B cell (primary cell): ENCODE results near the gene MESP2. TPM values are rescaled to one million over a fixed set of nuclear protein-coding genes. Genes with fewer than 3 reads are reported as not detected.

Experiments used
- ATAC-seq: fragments of 200-7000 bp; cut with Tn5 transposase; one replicate; pipeline ENCODE4 v1.10.0; 2021; ENCODE audit warnings: low read depth, mild to moderate bottlenecking, moderate number of reproducible peaks, moderate library complexity
- CTCF ChIA-PET: fragments of 350-600 bp; sonication (Branson Sonifier 250); formaldehyde crosslinking; loops from one replicate; lab custom pipeline; 2021; ENCODE audit warnings: antibody characterized with exemption, inconsistent platforms; lab: Charles Lee
- POLR2A ChIA-PET: fragments of 350-600 bp; sonication (Branson Sonifier 250); formaldehyde crosslinking; loops from one replicate; lab custom pipeline; 2021; ENCODE audit warnings: antibody characterized with exemption; lab: Charles Lee
- DNase-seq: peaks from one replicate; pipeline ENCODE4 v3.0.0; 2013
- H2AFZ ChIP-seq: 2 replicates; pipeline ENCODE4 v1.6.1; 2012; ENCODE audit warnings: mild to moderate bottlenecking, low read depth, low read length; ENCODE audit not compliant: insufficient read depth, poor library complexity, severe bottlenecking
- H3K27ac ChIP-seq, 2 donors: 1 replicate in 1 of 2; 2 replicates in 1 of 2; pipeline ENCODE4 v1.5.1; 2012 to 2013; ENCODE audit warnings: low read length in 2 of 2, mild to moderate bottlenecking in 2 of 2, moderate library complexity in 1 of 2
- H3K27me3 ChIP-seq, 4 experiments: fragments of 200-600 bp in 1 of 4; sonication (generic) in 1 of 4; replicated peaks in 1 of 4; 1 replicate in 2 of 4; 2 replicates in 2 of 4; pipeline versions ENCODE4 v1.6.1 to v1.7.0; 2013 to 2016; ENCODE audit warnings: low read length in 3 of 4, mild to moderate bottlenecking in 2 of 4, mixed read lengths in 1 of 4, moderate library complexity in 1 of 4; ENCODE audit not compliant: insufficient read depth in 4 of 4, control insufficient read depth in 3 of 4; ENCODE audit errors: control extremely low read depth in 1 of 4
- H3K36me3 ChIP-seq, 2 experiments: replicated peaks in 1 of 2; 1 replicate in 1 of 2; 2 replicates in 1 of 2; pipeline versions ENCODE4 v1.6.1 to v1.7.1; 2013; ENCODE audit warnings: low read length in 1 of 2; ENCODE audit not compliant: insufficient read depth in 2 of 2, control insufficient read depth in 1 of 2; ENCODE audit errors: control extremely low read depth in 1 of 2, extremely low read depth in 1 of 2
- H3K4me1 ChIP-seq, 2 donors: fragments of 200-600 bp in 1 of 2; sonication (generic) in 1 of 2; 1 replicate in 1 of 2; 2 replicates in 1 of 2; pipeline versions ENCODE4 v1.5.1 to v1.6.1; 2013 to 2017; ENCODE audit warnings: low read length in 2 of 2; ENCODE audit not compliant: control insufficient read depth in 2 of 2, insufficient read depth in 2 of 2
- H3K4me2 ChIP-seq: replicated peaks from 2 replicates; pipeline ENCODE3; 2012; ENCODE audit warnings: mild to moderate bottlenecking, low read depth, low read length; ENCODE audit not compliant: poor library complexity, severe bottlenecking
- H3K4me3 ChIP-seq, 5 experiments: fragments of 200-600 bp in 1 of 5; sonication (generic) in 1 of 5; 1 replicate in 3 of 5; 2 replicates in 2 of 5; pipeline versions ENCODE4 v1.5.1 to v1.7.0; 2011 to 2016; ENCODE audit warnings: low read length in 4 of 5, mild to moderate bottlenecking in 4 of 5, low read depth in 2 of 5, control low read depth in 1 of 5, moderate library complexity in 1 of 5; ENCODE audit not compliant: insufficient read depth in 1 of 5; ENCODE audit errors: control extremely low read depth in 1 of 5, extremely low read depth in 1 of 5
- H3K79me2 ChIP-seq: fragments of 200-600 bp; sonication (generic); one replicate; pipeline ENCODE4 v1.6.0; 2016; ENCODE audit warnings: low read length; ENCODE audit not compliant: control insufficient read depth, insufficient read depth
- H3K9ac ChIP-seq: fragments of 200-600 bp; sonication (generic); 2 replicates; pipeline ENCODE4 v1.6.1; 2017; ENCODE audit warnings: mild to moderate bottlenecking, low read length, moderate library complexity
- H3K9me3 ChIP-seq, 3 donors: one replicate each; pipeline versions ENCODE4 v1.6.1 to v1.7.1; 2013; ENCODE audit warnings: low read length in 2 of 3; ENCODE audit not compliant: control insufficient read depth in 2 of 3, insufficient read depth in 1 of 3; ENCODE audit errors: control extremely low read depth in 1 of 3
- H4K20me1 ChIP-seq: 2 replicates; pipeline ENCODE4 v1.6.0; 2012; ENCODE audit warnings: mild to moderate bottlenecking, low read length; ENCODE audit not compliant: insufficient read depth, control insufficient read depth, poor library complexity, severe bottlenecking
- H3K27ac Mint-ChIP-seq: one replicate; pipeline ENCODE4 v1.8.0; 2021; ENCODE audit warnings: mixed read lengths
- H3K27me3 Mint-ChIP-seq: one replicate; pipeline ENCODE4 v1.8.0; 2021; ENCODE audit warnings: mixed read lengths
- H3K4me1 Mint-ChIP-seq: one replicate; pipeline ENCODE4 v1.8.0; 2021; ENCODE audit warnings: mixed read lengths
- H3K4me3 Mint-ChIP-seq: one replicate; pipeline ENCODE4 v1.8.0; 2021; ENCODE audit warnings: mixed read lengths
- H3K9me3 Mint-ChIP-seq: one replicate; pipeline ENCODE4 v1.8.0; 2022; ENCODE audit warnings: mixed read lengths; ENCODE audit not compliant: insufficient read depth
- EZH2 ChIP-seq: IDR thresholded peaks from 2 replicates; pipeline ENCODE4 v1.6.1; 2012; ENCODE audit warnings: borderline replicate concordance, low read depth, mild to moderate bottlenecking, moderate library complexity, low read length; ENCODE audit not compliant: insufficient read depth, poor library complexity, severe bottlenecking
- WGBS: methylation state at CpG from one replicate; pipeline ENCODE4 v1.1.5; 2013; ENCODE audit warnings: missing lambda C conversion rate; ENCODE audit not compliant: insufficient coverage; 5-methylcytosine and 5-hydroxymethylcytosine counted together
- intact Hi-C: fragments of 100-400 bp; cut with micrococcal nuclease; formaldehyde crosslinking; loops from one replicate; pipeline ENCODE4 v1.10.0; 2022
- polyA plus RNA-seq: library from polyadenylated mRNA; depleted of rRNA; stranded (reverse); fragments of >200 nt; gene quantifications from 2 replicates; pipeline ENCODE4 v1.2.3, GENCODE V29; 2012
- total RNA-seq, 2 donors: library from RNA; stranded (reverse); fragments of 120-200 nt in 1 of 2; gene quantifications; 1 replicate in 1 of 2; 2 replicates in 1 of 2; pipeline versions ENCODE4 v1.2.3 to v1.2.4, GENCODE V29; 2013 to 2022
- TF ChIP-seq, protein P1 (sequence below): fragments of 200-600 bp; IDR thresholded peaks from one replicate; pipeline ENCODE4 v1.8.0; 2022; ENCODE audit warnings: antibody characterized with exemption, mild to moderate bottlenecking

Gene MESP2
- total and polyA plus RNA-seq, 2 donors (not counting 1 experiment from before 2014, with no cell fraction given) = not detected

DNA sequence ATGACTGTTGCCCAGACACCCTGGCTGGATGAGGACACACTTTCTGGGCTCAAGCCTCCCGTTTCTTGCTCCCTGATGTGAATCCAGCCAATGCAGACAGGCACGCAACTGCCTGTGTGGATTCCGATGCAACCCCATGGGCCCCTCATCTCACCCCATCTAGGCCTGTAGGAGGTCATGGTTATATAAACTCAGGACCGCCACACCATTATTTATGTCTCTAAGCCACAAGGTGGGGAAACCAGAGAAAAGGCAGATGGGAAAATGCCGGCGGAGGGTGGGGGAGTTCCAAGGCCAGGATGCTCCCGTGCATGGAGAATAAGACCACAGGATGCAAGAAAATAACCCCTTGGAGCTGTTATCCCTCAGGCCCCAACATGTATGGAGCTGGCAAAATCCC, 27.1 kb upstream of the MESP2 start:
- ATAC-seq = no peak
- Histone ChIP-seq H3K79me2 (no peaks in the 10 kb centered on the region), H3K4me1 (peaks cover 11 to 13% of the 10 kb centered on the region in 2 donors), H3K4me3 (no peak overlapping the region), H4K20me1 (no peaks in the 10 kb centered on the region), H3K27me3 (peaks cover 0 to 8% (median 3%) of the 10 kb centered on the region in 4 experiments), H3K9me3 (no peaks in the 10 kb centered on the region), H3K4me2 (no peak overlapping the region), H3K9ac (no peak overlapping the region), H3K36me3 (no peaks in the 10 kb centered on the region), H2AFZ (no peak overlapping the region), H3K27ac (no peak overlapping the region)
- ChIA-PET POLR2A (no interaction called here), CTCF (interaction anchor here (1.4 to 5.6 kb wide), 3 partner anchors 8 to 126 kb away, joined by 4 to 24 read pairs (median 21); no protein-coding TSS in a partner anchor)
- no peak for DNase-seq
- WGBS = 93% methylated on average over 5 of the region's 7 CpGs
- no peak overlapping the region for H3K27ac Mint-ChIP-seq
- no peaks in the 10 kb centered on the region for H3K9me3 Mint-ChIP-seq
- peaks cover 13% of the 10 kb centered on the region for H3K27me3 Mint-ChIP-seq
- TF ChIP-seq EZH2 = no peak
- TF ChIP-seq, protein P1, sequence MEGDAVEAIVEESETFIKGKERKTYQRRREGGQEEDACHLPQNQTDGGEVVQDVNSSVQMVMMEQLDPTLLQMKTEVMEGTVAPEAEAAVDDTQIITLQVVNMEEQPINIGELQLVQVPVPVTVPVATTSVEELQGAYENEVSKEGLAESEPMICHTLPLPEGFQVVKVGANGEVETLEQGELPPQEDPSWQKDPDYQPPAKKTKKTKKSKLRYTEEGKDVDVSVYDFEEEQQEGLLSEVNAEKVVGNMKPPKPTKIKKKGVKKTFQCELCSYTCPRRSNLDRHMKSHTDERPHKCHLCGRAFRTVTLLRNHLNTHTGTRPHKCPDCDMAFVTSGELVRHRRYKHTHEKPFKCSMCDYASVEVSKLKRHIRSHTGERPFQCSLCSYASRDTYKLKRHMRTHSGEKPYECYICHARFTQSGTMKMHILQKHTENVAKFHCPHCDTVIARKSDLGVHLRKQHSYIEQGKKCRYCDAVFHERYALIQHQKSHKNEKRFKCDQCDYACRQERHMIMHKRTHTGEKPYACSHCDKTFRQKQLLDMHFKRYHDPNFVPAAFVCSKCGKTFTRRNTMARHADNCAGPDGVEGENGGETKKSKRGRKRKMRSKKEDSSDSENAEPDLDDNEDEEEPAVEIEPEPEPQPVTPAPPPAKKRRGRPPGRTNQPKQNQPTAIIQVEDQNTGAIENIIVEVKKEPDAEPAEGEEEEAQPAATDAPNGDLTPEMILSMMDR = no peak
- peak overlapping the region; percentile 84 for H3K4me3 Mint-ChIP-seq
- intact Hi-C loops = no loop called here
- peaks cover 6% of the 10 kb centered on the region for H3K4me1 Mint-ChIP-seq

DNA sequence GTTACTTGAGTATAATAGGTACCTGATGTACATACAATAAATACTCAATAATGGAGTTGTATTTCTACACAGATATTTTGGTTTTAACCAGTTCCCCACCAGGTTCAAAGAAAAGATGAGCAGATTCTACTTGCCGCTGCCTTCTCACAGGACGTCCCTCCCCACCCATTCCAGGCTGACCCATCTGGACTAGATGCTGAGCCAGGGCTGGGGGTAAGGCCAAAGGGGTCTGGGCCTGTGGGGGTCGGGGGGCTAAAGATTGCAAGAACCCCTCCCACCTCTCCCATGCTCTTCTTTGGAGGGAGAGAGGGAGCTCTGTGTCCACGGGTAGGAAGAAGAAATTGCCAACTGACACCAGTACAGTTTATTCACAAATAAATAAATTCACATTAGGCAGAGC, 26.6 kb upstream of the MESP2 start:
- TF ChIP-seq, protein P1 = no peak
- no peak for TF ChIP-seq EZH2
- H2AFZ ChIP-seq = peak overlapping the region; percentile 97
- H3K27ac ChIP-seq = no peak overlapping the region
- no peaks in the 10 kb centered on the region for H3K9me3 ChIP-seq
- ATAC-seq (no peak), DNase-seq (no peak)
- H3K9ac ChIP-seq = peak overlapping the region; percentile 79
- no peaks in the 10 kb centered on the region for H3K36me3 ChIP-seq
- Mint-ChIP-seq H3K9me3 (no peaks in the 10 kb centered on the region), H3K27ac (no peak overlapping the region), H3K4me3 (peak overlapping the region; percentile 84), H3K4me1 (peaks cover 6% of the 10 kb centered on the region), H3K27me3 (peaks cover 14% of the 10 kb centered on the region)
- ChIA-PET CTCF (interaction anchor here (1.4 to 5.6 kb wide), 3 partner anchors 9 to 125 kb away, joined by 4 to 24 read pairs (median 21); no protein-coding TSS in a partner anchor), POLR2A (no interaction called here)
- H3K79me2 ChIP-seq = no peaks in the 10 kb centered on the region
- peaks cover 11 to 13% of the 10 kb centered on the region in 2 donors for H3K4me1 ChIP-seq
- peaks cover 0 to 8% (median 4%) of the 10 kb centered on the region in 4 experiments for H3K27me3 ChIP-seq
- H3K4me3 ChIP-seq = peak overlapping the region in 1 of 5 experiments; percentile 62
- intact Hi-C loops = no loop called here
- peak overlapping the region; percentile 93 for H3K4me2 ChIP-seq
- H4K20me1 ChIP-seq = no peaks in the 10 kb centered on the region
- WGBS = no CpG with 5 or more reads among the region's 4 CpGs
